ENCODE measurements around the gene KIRREL3.
A peak's percentile ranks its signal among the peaks of the same experiment; 100 is the strongest.

The KIRREL3 gene

GRCh38 chr11:126527651-126528050 lies 472.9 kb downstream of the KIRREL3 start:
- H3K27ac ChIP-seq (replicated peaks; ENCODE audit: low read length): no peak overlapping the region
- no peak overlapping the region for H3K9ac ChIP-seq (ENCODE audit: low read depth, low read length, poor library complexity)
- no peak overlapping the region for H2BK15ac ChIP-seq (ENCODE audit: low read length)
- no peaks in the 10 kb centered on the region for H3K79me1 ChIP-seq (ENCODE audit: low read depth, low read length)
- no peaks in the 10 kb centered on the region for H3K27me3 ChIP-seq (ENCODE audit: control insufficient read depth in 3 of 3, insufficient read depth in 3 of 3, low read depth in 1 of 3, low read length in 3 of 3)
- H4K91ac ChIP-seq (ENCODE audit: low read depth, low read length, poor library complexity): no peak overlapping the region
- DNase-seq (ENCODE audit: low spot score): no peak
- no peaks in the 10 kb centered on the region for H3K36me3 ChIP-seq (replicated peaks in 1 of 2; ENCODE audit: control insufficient read depth in 2 of 2, insufficient read depth in 2 of 2, low read length in 2 of 2)
- H3K4me2 ChIP-seq (ENCODE audit: insufficient read depth, low read length, poor library complexity, severe bottlenecking): no peak overlapping the region
- no peak overlapping the region for H2BK5ac ChIP-seq (ENCODE audit: low read length)
- H3K9me3 ChIP-seq (replicated peaks in 1 of 2; ENCODE audit: control insufficient read depth in 2 of 2, insufficient read depth in 1 of 2, low read depth in 1 of 2, low read length in 2 of 2): no peaks in the 10 kb centered on the region
- H4K8ac ChIP-seq (ENCODE audit: low read depth, low read length): no peak overlapping the region
- no peak overlapping the region for H2AK5ac ChIP-seq (ENCODE audit: low read depth, low read length)
- no peak overlapping the region for H3K23ac ChIP-seq (ENCODE audit: low read depth, low read length, poor library complexity)
- H3K14ac ChIP-seq (ENCODE audit: low read length): no peak overlapping the region
- no peak overlapping the region for H2BK12ac ChIP-seq (ENCODE audit: low read length)
- H3K4me1 ChIP-seq (ENCODE audit: control insufficient read depth in 2 of 2, insufficient read depth in 1 of 2, low read depth in 1 of 2, low read length in 2 of 2): peaks cover 0 to 9% of the 10 kb centered on the region in 2 donors
- no peak overlapping the region for H2BK120ac ChIP-seq (ENCODE audit: low read depth, low read length)
- no CpG with 5 or more reads among the region's 5 CpGs for WGBS, 2 donors (ENCODE audit: extremely low coverage in 2 of 2, insufficient read length in 2 of 2, insufficient replicate concordance in 1 of 2)
- H3K18ac ChIP-seq (ENCODE audit: low read length): no peak overlapping the region
- H3K4ac ChIP-seq (ENCODE audit: low read length): no peak overlapping the region
- no peak overlapping the region for H2AFZ ChIP-seq (ENCODE audit: low read length)
- no peak overlapping the region for H3K4me3 ChIP-seq (ENCODE audit: low read length in 2 of 2)

- Histone ChIP-seq H3K14ac (ENCODE audit: low read length) (peak overlapping the region; percentile 22), H3K9ac (ENCODE audit: low read depth, low read length, poor library complexity) (no peak overlapping the region), H3K4me3 (ENCODE audit: low read length in 2 of 2) (no peak overlapping the region), H3K18ac (ENCODE audit: low read length) (peak overlapping the region; percentile 58), H3K27me3 (ENCODE audit: control insufficient read depth in 3 of 3, insufficient read depth in 3 of 3, low read depth in 1 of 3, low read length in 3 of 3) (no peaks in the 10 kb centered on the region), H3K4me1 (ENCODE audit: control insufficient read depth in 2 of 2, insufficient read depth in 1 of 2, low read depth in 1 of 2, low read length in 2 of 2) (peaks cover 0 to 9% of the 10 kb centered on the region in 2 donors), H2BK5ac (ENCODE audit: low read length) (peak overlapping the region; percentile 16), H2BK12ac (ENCODE audit: low read length) (no peak overlapping the region), H3K27ac (replicated peaks; ENCODE audit: low read length) (no peak overlapping the region), H3K23ac (ENCODE audit: low read depth, low read length, poor library complexity) (peak overlapping the region; percentile 35), H2AFZ (ENCODE audit: low read length) (no peak overlapping the region), H4K8ac (ENCODE audit: low read depth, low read length) (no peak overlapping the region), H2BK15ac (ENCODE audit: low read length) (no peak overlapping the region), H2AK5ac (ENCODE audit: low read depth, low read length) (peak overlapping the region; percentile 47), H3K4me2 (ENCODE audit: insufficient read depth, low read length, poor library complexity, severe bottlenecking) (no peak overlapping the region), H4K91ac (ENCODE audit: low read depth, low read length, poor library complexity) (no peak overlapping the region), H2BK120ac (ENCODE audit: low read depth, low read length) (no peak overlapping the region), H3K9me3 (replicated peaks in 1 of 2; ENCODE audit: control insufficient read depth in 2 of 2, insufficient read depth in 1 of 2, low read depth in 1 of 2, low read length in 2 of 2) (no peaks in the 10 kb centered on the region), H3K79me1 (ENCODE audit: low read depth, low read length) (no peaks in the 10 kb centered on the region), H3K36me3 (replicated peaks in 1 of 2; ENCODE audit: control insufficient read depth in 2 of 2, insufficient read depth in 2 of 2, low read length in 2 of 2) (no peaks in the 10 kb centered on the region), H3K4ac (ENCODE audit: low read length) (no peak overlapping the region)
- no CpG with 5 or more reads among the region's 10 CpGs for WGBS, 2 donors (ENCODE audit: extremely low coverage in 2 of 2, insufficient read length in 2 of 2, insufficient replicate concordance in 1 of 2)
- no peak for DNase-seq (ENCODE audit: low spot score)
These were observed 474.1 kb downstream of the KIRREL3 start for GRCh38 chr11:126526471-126526870.

- no CpG with 5 or more reads among the region's 4 CpGs for WGBS, 2 donors (ENCODE audit: extremely low coverage in 2 of 2, insufficient read length in 2 of 2, insufficient replicate concordance in 1 of 2)
- Histone ChIP-seq H2BK5ac (ENCODE audit: low read length) (no peak overlapping the region), H3K4me3 (ENCODE audit: low read length in 2 of 2) (no peak overlapping the region), H3K27me3 (ENCODE audit: control insufficient read depth in 3 of 3, insufficient read depth in 3 of 3, low read depth in 1 of 3, low read length in 3 of 3) (no peaks in the 10 kb centered on the region), H2AK5ac (ENCODE audit: low read depth, low read length) (no peak overlapping the region), H2BK12ac (ENCODE audit: low read length) (no peak overlapping the region), H2BK120ac (ENCODE audit: low read depth, low read length) (no peak overlapping the region), H3K36me3 (replicated peaks in 1 of 2; ENCODE audit: control insufficient read depth in 2 of 2, insufficient read depth in 2 of 2, low read length in 2 of 2) (no peaks in the 10 kb centered on the region), H2AFZ (ENCODE audit: low read length) (no peak overlapping the region), H3K4me2 (ENCODE audit: insufficient read depth, low read length, poor library complexity, severe bottlenecking) (no peak overlapping the region), H3K9ac (ENCODE audit: low read depth, low read length, poor library complexity) (no peak overlapping the region), H3K9me3 (replicated peaks in 1 of 2; ENCODE audit: control insufficient read depth in 2 of 2, insufficient read depth in 1 of 2, low read depth in 1 of 2, low read length in 2 of 2) (no peaks in the 10 kb centered on the region), H2BK15ac (ENCODE audit: low read length) (no peak overlapping the region), H3K14ac (ENCODE audit: low read length) (no peak overlapping the region), H4K8ac (ENCODE audit: low read depth, low read length) (no peak overlapping the region), H4K91ac (ENCODE audit: low read depth, low read length, poor library complexity) (no peak overlapping the region), H3K18ac (ENCODE audit: low read length) (no peak overlapping the region), H3K27ac (replicated peaks; ENCODE audit: low read length) (no peak overlapping the region), H3K4me1 (ENCODE audit: control insufficient read depth in 2 of 2, insufficient read depth in 1 of 2, low read depth in 1 of 2, low read length in 2 of 2) (peaks cover 0 to 9% of the 10 kb centered on the region in 2 donors), H3K23ac (ENCODE audit: low read depth, low read length, poor library complexity) (no peak overlapping the region), H3K79me1 (ENCODE audit: low read depth, low read length) (no peaks in the 10 kb centered on the region), H3K4ac (ENCODE audit: low read length) (no peak overlapping the region)
- no peak for DNase-seq (ENCODE audit: low spot score)
These were observed 474.9 kb downstream of the KIRREL3 start for GRCh38 chr11:126525702-126526101.

GRCh38 chr11:126525216-126525615 lies 475.4 kb downstream of the KIRREL3 start:
- H3K4me2 ChIP-seq (ENCODE audit: insufficient read depth, low read length, poor library complexity, severe bottlenecking): no peak overlapping the region
- no peak overlapping the region for H3K14ac ChIP-seq (ENCODE audit: low read length)
- no CpG with 5 or more reads among the region's 10 CpGs for WGBS, 2 donors (ENCODE audit: extremely low coverage in 2 of 2, insufficient read length in 2 of 2, insufficient replicate concordance in 1 of 2)
- no peaks in the 10 kb centered on the region for H3K27me3 ChIP-seq (ENCODE audit: control insufficient read depth in 3 of 3, insufficient read depth in 3 of 3, low read depth in 1 of 3, low read length in 3 of 3)
- H2BK5ac ChIP-seq (ENCODE audit: low read length): no peak overlapping the region
- H3K4ac ChIP-seq (ENCODE audit: low read length): no peak overlapping the region
- no peak overlapping the region for H3K18ac ChIP-seq (ENCODE audit: low read length)
- no peak overlapping the region for H3K27ac ChIP-seq (replicated peaks; ENCODE audit: low read length)
- H2AK5ac ChIP-seq (ENCODE audit: low read depth, low read length): no peak overlapping the region
- no peak overlapping the region for H4K91ac ChIP-seq (ENCODE audit: low read depth, low read length, poor library complexity)
- no peaks in the 10 kb centered on the region for H3K79me1 ChIP-seq (ENCODE audit: low read depth, low read length)
- no peak overlapping the region for H3K9ac ChIP-seq (ENCODE audit: low read depth, low read length, poor library complexity)
- no peak overlapping the region for H3K4me3 ChIP-seq (ENCODE audit: low read length in 2 of 2)
- H3K36me3 ChIP-seq (replicated peaks in 1 of 2; ENCODE audit: control insufficient read depth in 2 of 2, insufficient read depth in 2 of 2, low read length in 2 of 2): no peaks in the 10 kb centered on the region
- no peak overlapping the region for H2BK120ac ChIP-seq (ENCODE audit: low read depth, low read length)
- H3K4me1 ChIP-seq (ENCODE audit: control insufficient read depth in 2 of 2, insufficient read depth in 1 of 2, low read depth in 1 of 2, low read length in 2 of 2): peaks cover 0 to 11% of the 10 kb centered on the region in 2 donors
- H4K8ac ChIP-seq (ENCODE audit: low read depth, low read length): no peak overlapping the region
- H3K9me3 ChIP-seq (replicated peaks in 1 of 2; ENCODE audit: control insufficient read depth in 2 of 2, insufficient read depth in 1 of 2, low read depth in 1 of 2, low read length in 2 of 2): no peaks in the 10 kb centered on the region
- DNase-seq (ENCODE audit: low spot score): no peak
- no peak overlapping the region for H2BK15ac ChIP-seq (ENCODE audit: low read length)
- peak overlapping the region; percentile 2 for H2BK12ac ChIP-seq (ENCODE audit: low read length)
- no peak overlapping the region for H2AFZ ChIP-seq (ENCODE audit: low read length)
- no peak overlapping the region for H3K23ac ChIP-seq (ENCODE audit: low read depth, low read length, poor library complexity)

All from neuronal stem cell (in vitro differentiated cells).